Measurements from ENCODE around the gene CHIT1.

CHIT1 gene

GRCh38 chr1:203216274-203217138, 13.0 kb downstream of the CHIT1 start:
- peak; percentile 8 for DNase-seq (ENCODE audit: low read depth)

GRCh38 chr1:203215573-203215972, 13.9 kb downstream of the CHIT1 start:
- no peak for DNase-seq (ENCODE audit: low read depth)

- no peak for DNase-seq (ENCODE audit: low read depth)
Measured at GRCh38 chr1:203214871-203215270, 14.6 kb downstream of the CHIT1 start.

GRCh38 chr1:203213126-203213525, 16.3 kb downstream of the CHIT1 start:
- no peak for DNase-seq (ENCODE audit: low read depth)

- no peak for DNase-seq (ENCODE audit: low read depth)
Measured at GRCh38 chr1:203211812-203212211, 17.7 kb downstream of the CHIT1 start.

- DNase-seq (ENCODE audit: low read depth), result no peak
Measured at GRCh38 chr1:203210988-203211387, 18.5 kb downstream of the CHIT1 start.

- no peak for DNase-seq (ENCODE audit: low read depth)
Measured at GRCh38 chr1:203210350-203210749, 19.1 kb downstream of the CHIT1 start.

GRCh38 chr1:203208181-203208580, 21.3 kb downstream of the CHIT1 start:
- no peak for DNase-seq (ENCODE audit: low read depth)

GRCh38 chr1:203207751-203208150, 21.7 kb downstream of the CHIT1 start:
- DNase-seq (ENCODE audit: low read depth), result no peak

- DNase-seq (ENCODE audit: low read depth), result no peak
Measured at GRCh38 chr1:203206129-203206687, 23.3 kb downstream of the CHIT1 start.

- no peak for DNase-seq (ENCODE audit: low read depth)
Measured at GRCh38 chr1:203204756-203205155, 24.7 kb downstream of the CHIT1 start.

GRCh38 chr1:203202431-203203245, 26.8 kb downstream of the CHIT1 start:
- DNase-seq (ENCODE audit: low read depth), result no peak

- DNase-seq (ENCODE audit: low read depth), result no peak
Measured at GRCh38 chr1:203201516-203202205, 27.8 kb downstream of the CHIT1 start.

GRCh38 chr1:203200916-203201315, 28.6 kb downstream of the CHIT1 start:
- DNase-seq (ENCODE audit: low read depth), result no peak

- no peak for DNase-seq (ENCODE audit: low read depth)
Measured at GRCh38 chr1:203199816-203200571, 29.5 kb downstream of the CHIT1 start.

- DNase-seq (ENCODE audit: low read depth), result no peak
Measured at GRCh38 chr1:203199481-203199815, 30.0 kb downstream of the CHIT1 start.

- no peak for DNase-seq (ENCODE audit: low read depth)
Measured at GRCh38 chr1:203199002-203199401, 30.5 kb downstream of the CHIT1 start.

- no peak for DNase-seq (ENCODE audit: low read depth)
Measured at GRCh38 chr1:203197625-203198024, 31.8 kb downstream of the CHIT1 start.

GRCh38 chr1:203196371-203196770, 33.1 kb downstream of the CHIT1 start:
- DNase-seq (ENCODE audit: low read depth), result no peak

- DNase-seq (ENCODE audit: low read depth), result no peak
Measured at GRCh38 chr1:203190949-203191348, 38.5 kb downstream of the CHIT1 start.

GRCh38 chr1:203189951-203190352, 39.5 kb downstream of the CHIT1 start:
- no peak for DNase-seq (ENCODE audit: low read depth)

All from stimulated activated CD8-positive, alpha-beta memory T cell treated with anti-CD3 and anti-CD28 coated beads, Interleukin-12 subunit alpha, Interleukin-12 subunit beta, amount 100 ng/mL, for 4 hours (primary cell).